Caki2 (cell line): ENCODE data around the gene PGA3. TPM values are rescaled to one million over a fixed set of nuclear protein-coding genes. Genes with fewer than 3 reads are reported as not detected.
"Not testable (repeated sequence)": the region's sequence is repeated elsewhere in the genome, so short reads cannot be mapped to it uniquely, and the experiment has no call there.

Source experiments
- DNase-seq: peaks from one replicate; pipeline ENCODE4 v3.0.0-alpha.2; 2015; ENCODE audit warnings: low read depth
- in situ Hi-C: cut with HindIII; loops from 2 replicates; pipeline ENCODE4 v1.10.0; 2016; ENCODE audit warnings: low sequenced_read_pairs, low pct_unique_long_range_greater_than_20kb, mixed read lengths
- total RNA-seq: library from RNA; depleted of rRNA; stranded (reverse); fragments of >200 nt; shearing (Covaris generic); gene quantifications from 2 replicates; pipeline ENCODE4 v1.2.3, GENCODE V29; 2014; ENCODE audit warnings: low replicate concordance; rRNA removed

PGA3 gene
- not detected in 2 replicates for total RNA-seq

DNA sequence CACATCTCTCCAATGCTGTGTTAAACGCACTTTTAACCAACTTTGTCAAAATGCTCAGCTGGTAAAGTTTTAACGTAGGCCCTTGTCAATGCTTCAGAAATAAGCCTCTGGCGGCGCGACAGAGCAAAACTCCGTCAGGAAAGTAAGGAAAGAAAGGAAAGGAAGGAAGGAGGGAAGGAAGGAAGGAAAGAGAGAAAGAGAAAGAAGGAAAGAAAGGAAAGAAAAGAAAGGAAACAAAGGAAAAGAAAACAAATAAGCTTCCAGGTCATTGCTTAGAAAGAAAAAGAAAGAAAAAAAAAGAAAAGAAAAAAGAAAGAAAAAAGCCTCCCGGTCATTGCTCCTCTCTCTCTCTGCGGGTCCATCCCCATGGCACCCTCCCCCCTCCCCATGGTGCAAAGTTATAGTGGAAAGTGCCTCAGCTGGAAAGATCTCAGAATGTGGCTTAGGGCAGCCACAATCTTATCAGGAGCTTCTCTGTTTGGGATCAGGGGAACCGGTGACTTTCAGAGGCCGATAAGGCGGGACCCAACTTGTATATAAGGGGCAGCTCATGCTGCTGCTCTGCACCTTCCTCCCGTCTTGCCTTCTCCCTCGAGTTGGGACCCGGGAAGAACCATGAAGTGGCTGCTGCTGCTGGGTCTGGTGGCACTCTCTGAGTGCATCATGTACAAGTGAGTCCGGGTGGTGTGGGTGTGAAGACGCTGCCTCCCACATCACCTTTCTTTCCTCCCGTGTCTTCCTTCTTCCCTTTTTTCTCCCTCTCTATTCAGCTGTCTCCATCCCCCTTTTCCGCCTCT lies at the start of gene PGA3:
PGA3 (plus strand) TSS at position 566 of the 797 bp plus-strand sequence; CDS start at position 616, 50 bp downstream.
- in situ Hi-C loops, DNase-seq: not testable (repeated sequence)

GRCh38 chr11:61153593-61154095 lies 49.7 kb upstream of the PGA3 start:
- in situ Hi-C loops = no loop called here
- no peak for DNase-seq

GRCh38 chr11:61154528-61154927 lies 48.8 kb upstream of the PGA3 start:
- in situ Hi-C loops = no loop called here
- no peak for DNase-seq

DNA sequence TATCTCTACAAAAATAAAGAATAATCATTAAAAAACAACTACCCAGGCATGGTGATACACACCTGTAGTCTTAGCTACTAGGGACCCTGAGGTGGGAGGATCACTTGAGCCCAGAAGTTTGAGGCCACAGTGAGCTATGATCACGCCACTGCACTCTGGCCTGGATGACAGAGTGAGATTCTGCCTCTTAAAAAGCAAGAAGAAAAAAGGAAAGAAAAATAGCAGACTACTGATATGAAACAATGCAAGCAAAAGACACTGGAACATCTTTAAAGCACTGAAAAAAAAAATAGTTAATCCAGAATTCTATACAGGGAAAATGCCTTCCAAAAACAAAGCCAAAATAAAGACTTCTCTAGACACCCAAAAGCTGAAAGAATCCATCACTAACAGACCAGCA lies 48.0 kb upstream of the PGA3 start:
- in situ Hi-C loops = no loop called here
- no peak for DNase-seq

- DNase-seq = no peak
- in situ Hi-C loops = no loop called here
Observed at GRCh38 chr11:61155741-61156140, 47.6 kb upstream of the PGA3 start.

GRCh38 chr11:61157743-61158142 lies 45.6 kb upstream of the PGA3 start:
- DNase-seq = no peak
- in situ Hi-C loops = no loop called here

GRCh38 chr11:61158691-61159381 lies 44.5 kb upstream of the PGA3 start:
- in situ Hi-C loops = no loop called here
- peak; percentile 65 for DNase-seq

DNA sequence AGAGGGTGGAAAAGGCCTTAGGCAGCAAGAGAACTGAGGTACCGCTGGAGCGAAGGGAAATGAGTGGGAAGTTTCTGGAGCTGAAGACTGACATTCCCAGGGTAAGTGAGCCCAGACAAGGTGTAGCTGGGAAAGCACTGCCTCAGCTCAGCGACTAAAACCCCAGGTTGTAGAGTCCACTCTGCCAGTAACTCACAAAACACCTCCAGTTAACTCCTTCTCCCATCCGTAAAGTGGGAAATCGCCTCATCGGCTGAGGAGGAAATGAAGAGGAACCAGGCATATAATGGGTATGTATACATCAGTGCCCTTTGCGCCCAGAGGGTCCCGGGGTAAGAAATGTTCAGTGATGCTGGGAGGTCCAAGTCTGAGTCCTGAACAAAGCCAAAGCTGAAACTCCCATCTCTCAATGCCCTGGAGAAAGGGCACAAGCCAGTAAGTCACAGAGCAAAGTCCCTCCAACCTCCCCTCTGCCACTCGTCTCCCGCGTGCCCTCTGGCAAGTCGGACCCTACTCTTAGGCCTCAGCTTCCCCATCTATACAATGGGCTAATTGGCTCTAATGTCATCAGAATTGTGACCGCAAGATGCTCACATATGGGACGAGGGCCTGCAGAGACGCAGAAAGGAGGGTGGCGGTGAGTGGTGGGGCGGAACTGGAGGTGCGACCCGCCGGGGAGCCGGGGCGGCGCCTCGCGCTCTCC lies 42.7 kb upstream of the PGA3 start:
- in situ Hi-C loops = no loop called here
- DNase-seq = no peak

DNA sequence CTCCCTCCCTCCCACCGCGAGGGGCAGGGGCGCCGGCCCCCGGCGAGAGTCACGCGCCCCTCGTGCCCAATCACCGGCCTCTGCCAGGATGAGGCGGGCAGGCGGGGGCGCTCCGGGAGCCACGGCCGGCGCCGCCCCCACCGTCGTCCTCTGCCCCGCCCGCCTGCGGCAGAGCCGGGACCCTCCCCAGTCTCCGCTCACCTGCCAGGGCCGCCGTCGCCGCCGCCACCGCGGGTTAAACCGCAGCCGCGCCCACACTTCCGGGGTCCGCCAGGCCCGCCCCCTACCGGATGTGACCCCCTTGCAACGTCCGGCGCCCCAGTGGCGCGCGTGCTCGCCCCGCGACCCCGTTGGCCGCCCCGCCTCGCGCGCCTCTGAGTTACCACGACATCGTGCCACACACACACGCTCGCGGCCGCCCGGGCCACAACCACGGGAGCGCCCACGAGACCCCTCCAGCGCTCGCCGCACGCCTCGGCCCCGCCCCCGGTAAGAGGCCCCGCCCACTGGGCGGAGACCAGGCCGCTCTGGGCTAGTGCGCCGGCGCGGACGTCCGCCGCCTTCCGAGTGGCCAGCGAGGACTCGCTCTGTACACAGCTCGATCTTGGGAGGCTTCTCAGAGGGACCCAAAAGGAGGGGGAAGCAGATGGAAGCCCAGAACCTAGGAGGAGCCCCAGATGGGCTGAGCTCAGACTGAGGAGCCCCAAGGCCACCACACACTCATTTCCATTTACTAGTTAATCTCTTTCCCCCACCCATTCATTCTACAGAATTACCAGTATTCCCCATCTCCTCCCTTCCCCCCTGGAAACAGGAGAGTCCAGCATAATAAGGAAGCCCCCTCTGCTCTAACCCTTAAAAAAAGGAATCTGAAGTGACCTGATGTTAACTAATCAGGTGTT lies 41.9 kb upstream of the PGA3 start, which contains the start of gene VPS37C:
VPS37C (minus strand) TSS at position 237 of the 902 bp plus-strand sequence. CDS start 22,597 bp downstream, outside the sequence.
- peak; percentile 91 for DNase-seq
- in situ Hi-C loops = no loop called here

GRCh38 chr11:61162092-61162941 lies 41.0 kb upstream of the PGA3 start:
- DNase-seq = no peak
- in situ Hi-C loops = no loop called here

- in situ Hi-C loops = no loop called here
- DNase-seq = no peak
Observed at GRCh38 chr11:61163021-61163420, 40.3 kb upstream of the PGA3 start.

GRCh38 chr11:61163714-61164605 lies 39.4 kb upstream of the PGA3 start:
- DNase-seq = no peak
- in situ Hi-C loops = no loop called here

GRCh38 chr11:61164606-61165424 lies 38.5 kb upstream of the PGA3 start:
- in situ Hi-C loops = no loop called here
- DNase-seq = no peak

DNA sequence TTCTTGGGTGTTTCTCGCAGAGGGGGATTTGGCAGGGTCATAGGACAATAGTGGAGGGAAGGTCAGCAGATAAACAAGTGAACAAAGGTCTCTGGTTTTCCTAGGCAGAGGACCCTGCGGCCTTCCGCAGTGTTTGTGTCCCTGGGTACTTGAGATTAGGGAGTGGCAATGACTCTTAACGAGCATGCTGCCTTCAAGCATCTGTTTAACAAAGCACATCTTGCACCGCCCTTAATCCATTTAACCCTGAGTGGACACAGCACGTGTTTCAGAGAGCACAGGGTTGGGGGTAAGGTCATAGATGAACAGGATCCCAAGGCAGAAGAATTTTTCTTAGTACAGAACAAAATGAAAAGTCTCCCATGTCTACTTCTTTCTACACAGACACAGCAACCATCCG lies 37.5 kb upstream of the PGA3 start:
- DNase-seq, in situ Hi-C loops: not testable (repeated sequence)

DNA sequence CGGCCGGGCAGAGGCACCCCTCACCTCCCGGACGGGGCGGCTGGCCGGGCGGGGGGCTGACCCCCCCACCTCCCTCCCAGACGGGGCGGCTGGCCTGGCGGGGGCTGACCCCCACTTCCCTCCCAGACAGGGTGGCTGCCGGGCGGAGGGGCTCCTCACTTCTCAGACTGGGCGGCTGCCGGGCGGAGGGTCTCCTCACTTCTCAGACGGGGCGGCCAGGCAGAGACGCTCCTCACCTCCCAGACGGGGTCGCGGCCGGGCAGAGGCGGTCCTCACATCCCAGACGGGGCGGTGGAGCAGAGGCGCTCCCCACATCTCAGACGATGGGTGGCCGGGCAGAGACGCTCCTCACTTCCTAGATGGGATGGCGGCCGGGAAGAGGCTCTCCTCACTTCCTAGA lies 37.0 kb upstream of the PGA3 start:
- in situ Hi-C loops, DNase-seq: not testable (repeated sequence)
